GM12878 (cell line): ENCODE measurements around the gene ENPP1. TPM values are rescaled to one million over a fixed set of nuclear protein-coding genes. Genes with fewer than 3 reads are reported as not detected.

ENCODE experiments used
- ATAC-seq: fragments of 200-7000 bp; cut with Tn5 transposase; 3 replicates; pipeline ENCODE4 v1.9.1; 2020; ENCODE audit warnings: mild to moderate bottlenecking, moderate library complexity
- BruUV-seq: library from RNA; stranded (reverse); fragments of 400-500 nt; replicated peaks from 2 replicates; lab custom pipeline; 2021; lab: Mats Ljungman, UMichigan
- CTCF ChIA-PET: fragments of 300-600 bp; sonication (Branson Sonifier 250); formaldehyde crosslinking; extraction: SDS; loops from one replicate; lab custom pipeline; 2021; ENCODE audit warnings: inconsistent platforms; lab: Yijun Ruan, JAX
- POLR2A ChIA-PET: fragments of 350-600 bp; formaldehyde crosslinking; extraction: SDS; loops from one replicate; lab custom pipeline; 2021; ENCODE audit warnings: inconsistent platforms; lab: Charles Lee
- RAD21 ChIA-PET: fragments of 300-600 bp; sonication (Branson Sonifier 250); formaldehyde crosslinking; loops from one replicate; lab custom pipeline; 2023; ENCODE audit warnings: antibody characterized with exemption; ENCODE audit not compliant: unreplicated experiment; lab: Charles Lee
- SMC1A ChIA-PET: fragments of 300-600 bp; sonication (Branson Sonifier 250); formaldehyde crosslinking; loops from one replicate; lab custom pipeline; 2023; ENCODE audit not compliant: unreplicated experiment, uncharacterized antibody; lab: Charles Lee
- DNase-seq: peaks from one replicate; pipeline ENCODE4 v3.0.0-alpha.2; 2011; ENCODE audit warnings: low read depth, low spot score
- FAIRE-seq: peaks from 3 replicates; lab custom pipeline; 2011; peaks lifted over from hg19 to GRCh38; lab: Jason Lieb, UNC
- H2AFZ ChIP-seq: 2 replicates; pipeline ENCODE4 v1.6.0; 2011; ENCODE audit warnings: low read depth, low read length, control low read depth; ENCODE audit not compliant: control insufficient read depth
- H3K27ac ChIP-seq: 2 replicates; pipeline ENCODE4 v1.5.1; 2011; ENCODE audit warnings: control low read depth; ENCODE audit not compliant: control insufficient read depth, insufficient read depth
- H3K27me3 ChIP-seq, 2 experiments: replicated peaks in 1 of 2; 2 replicates each; pipeline versions ENCODE4 v1.6.0 to v1.6.1; 2011; ENCODE audit warnings: low read length in 1 of 2; ENCODE audit not compliant: control insufficient read depth in 2 of 2, insufficient read depth in 2 of 2
- H3K36me3 ChIP-seq, 2 experiments: 2 replicates each; pipeline ENCODE4 v1.5.1; 2011; ENCODE audit warnings: low read length in 1 of 2; ENCODE audit not compliant: control insufficient read depth in 2 of 2, insufficient read depth in 2 of 2
- H3K4me1 ChIP-seq: 2 replicates; pipeline ENCODE4 v1.6.1; 2011; ENCODE audit warnings: mild to moderate bottlenecking, low read length, moderate library complexity, mixed read lengths; ENCODE audit not compliant: control insufficient read depth, insufficient read depth
- H3K4me2 ChIP-seq: 2 replicates; pipeline ENCODE4 v1.6.0; 2011; ENCODE audit warnings: control low read depth; ENCODE audit not compliant: control insufficient read depth, insufficient read depth
- H3K4me3 ChIP-seq: fragments of 200-600 bp; sonication (generic); 2 replicates; pipeline ENCODE4 v1.5.1; 2016
- H3K79me2 ChIP-seq: 2 replicates; pipeline ENCODE4 v1.6.0; 2011; ENCODE audit warnings: low read length; ENCODE audit not compliant: control insufficient read depth, insufficient read depth
- H3K9ac ChIP-seq: 2 replicates; pipeline ENCODE4 v1.8.0; 2011; ENCODE audit warnings: low read length, control low read depth, mixed read lengths; ENCODE audit not compliant: control insufficient read depth, insufficient read depth
- H3K9me3 ChIP-seq: replicated peaks from 3 replicates; pipeline ENCODE4 v1.5.1; 2011; ENCODE audit warnings: mild to moderate bottlenecking, low read length; ENCODE audit not compliant: control insufficient read depth, insufficient read depth
- H4K20me1 ChIP-seq: 2 replicates; pipeline ENCODE4 v1.6.0; 2011; ENCODE audit not compliant: control insufficient read depth, insufficient read depth
- BCLAF1 ChIP-seq: fragments of 450-650 bp; IDR thresholded peaks from 2 replicates; pipeline ENCODE4 v1.6.1; 2017; ENCODE audit warnings: antibody characterized with exemption, mild to moderate bottlenecking, moderate library complexity
- CTCF ChIP-seq, 3 experiments: IDR thresholded peaks in 2 of 3; conservative IDR thresholded peaks in 1 of 3; 2 replicates each; pipeline ENCODE4 v1.5.1; 2011; ENCODE audit warnings: low read depth in 3 of 3, low read length in 3 of 3, mild to moderate bottlenecking in 3 of 3, control low read depth in 2 of 3, moderate library complexity in 2 of 3, inconsistent platforms in 1 of 3, mixed read lengths in 1 of 3; ENCODE audit not compliant: control insufficient read depth in 2 of 3, insufficient read depth in 1 of 3; ENCODE audit errors: extremely low read depth in 1 of 3
- EP300 ChIP-seq, 2 experiments: fragments of 150-350 bp in 1 of 2; IDR thresholded peaks; 2 replicates each; pipeline ENCODE4 v1.6.1; 2011 to 2012; ENCODE audit warnings: low read depth in 2 of 2, low read length in 2 of 2, borderline replicate concordance in 1 of 2, improper control_type of control experiment in 1 of 2, inconsistent platforms in 1 of 2; ENCODE audit not compliant: control insufficient read depth in 1 of 2
- HDAC6 ChIP-seq: fragments of 200-600 bp; sonication (generic); IDR thresholded peaks from one replicate; pipeline ENCODE4 v1.8.0; 2017; ENCODE audit warnings: antibody characterized with exemption; ENCODE audit not compliant: unreplicated experiment
- HDGF ChIP-seq: fragments of 450-650 bp; IDR thresholded peaks from 2 replicates; pipeline ENCODE4 v1.6.1; 2016; ENCODE audit warnings: antibody characterized with exemption
- POU2F2 ChIP-seq: IDR thresholded peaks from 3 replicates; pipeline ENCODE4 v1.6.1; 2011; ENCODE audit warnings: low read depth, mild to moderate bottlenecking, low read length, borderline replicate concordance
- RELB ChIP-seq: fragments of 450-650 bp; IDR thresholded peaks from 2 replicates; pipeline ENCODE4 v1.6.1; 2017; ENCODE audit warnings: low read depth, mild to moderate bottlenecking, moderate library complexity
- SP1 ChIP-seq: IDR thresholded peaks from one replicate; pipeline ENCODE4 v1.6.1; 2011; ENCODE audit warnings: low read depth, low read length
- SREBF1 ChIP-seq: IDR thresholded peaks from 2 replicates; pipeline ENCODE4 v1.6.1; 2012; ENCODE audit warnings: mild to moderate bottlenecking, low read length
- SREBF2 ChIP-seq: IDR thresholded peaks from 2 replicates; pipeline ENCODE4 v1.6.1; 2012; ENCODE audit warnings: mild to moderate bottlenecking, low read length
- TCF12 ChIP-seq: IDR thresholded peaks from 2 replicates; pipeline ENCODE4 v1.6.1; 2011; ENCODE audit warnings: low read depth, mild to moderate bottlenecking, low read length
- WGBS: methylation state at CpG from one replicate; pipeline ENCODE4 v1.1.6; 2016; ENCODE audit warnings: low lambda C conversion rate; ENCODE audit not compliant: insufficient replicate concordance, insufficient coverage; ENCODE audit errors: missing lambda C conversion rate; 5-methylcytosine and 5-hydroxymethylcytosine counted together
- in situ Hi-C: fragments of 300-500 bp; cut with MboI; formaldehyde crosslinking; loops from 9 replicates; pipeline ENCODE4 v1.14.3; 2018; ENCODE audit warnings: mixed read lengths
- intact Hi-C: fragments of 100-400 bp; cut with micrococcal nuclease; formaldehyde crosslinking; loops from one replicate; pipeline ENCODE4 v1.14.2; 2022; ENCODE audit not compliant: unreplicated experiment
- polyA plus RNA-seq, 11 experiments: library from polyadenylated mRNA; depleted of rRNA in 4 of 11; unstranded in 6 of 11; stranded (reverse) in 5 of 11; fragments of >200 nt; fragmentation: Nextera tagmentation in 4 of 11; fragmentation: Illumina TruSeq in 1 of 11; extraction: Ambion mirVana in 4 of 11; extraction: Trizol in 1 of 11; gene quantifications; 1 replicate in 1 of 11; 2 replicates in 10 of 11; pipeline versions ENCODE4 v1.2.1 to v1.2.3, GENCODE V29; 2011 to 2016; ENCODE audit warnings: inconsistent platforms in 2 of 11, missing spikeins in 2 of 11, low read depth in 1 of 11
- total RNA-seq, 4 experiments: library from RNA; depleted of rRNA in 3 of 4; stranded (reverse); fragments of >200 nt in 3 of 4; fragmentation: Illumina TruSeq in 1 of 4; extraction: Trizol in 1 of 4; gene quantifications; 2 replicates each; pipeline versions ENCODE4 v1.2.1 to v1.2.3, GENCODE V29; 2013 to 2021

ENPP1 gene
- total and polyA plus RNA-seq, 10 of the 15 experiments (the other 5 are each of a cell fraction or from before 2014, with no cell fraction given): 0.03 to 0.05 TPM; not detected in 8

- TF ChIP-seq SREBF2 (no peak), CTCF (IDR thresholded peaks at IDR 0.05 in 2 of 3, conservative IDR thresholded peaks at IDR 0.05 in 1 of 3; ENCODE audit: control insufficient read depth in 2 of 3, extremely low read depth in 1 of 3, insufficient read depth in 1 of 3, low read depth in 3 of 3, low read length in 3 of 3) (no peak)
- ChIA-PET SMC1A (interaction anchor here (1.0 kb wide), 1 partner anchor 69 kb away, joined by 3 read pairs; no protein-coding TSS in a partner anchor), POLR2A (no interaction called here), RAD21 (no interaction called here), CTCF (no interaction called here)
- FAIRE-seq (no peak), DNase-seq (no peak), ATAC-seq (no peak)
- no peak overlapping the region for H3K27ac ChIP-seq
- no peaks in the 10 kb centered on the region for H3K27me3 ChIP-seq
- H3K36me3 ChIP-seq: no peaks in the 10 kb centered on the region
- no peak overlapping the region for H3K4me2 ChIP-seq
- in situ Hi-C loops (no loop called here), intact Hi-C loops (no loop called here)
- H2AFZ ChIP-seq: no peak overlapping the region
- H3K4me3 ChIP-seq: no peak overlapping the region
- no TSS peak for BruUV-seq
- no peak overlapping the region for H3K9ac ChIP-seq
- no peaks in the 10 kb centered on the region for H3K4me1 ChIP-seq
- H4K20me1 ChIP-seq: no peaks in the 10 kb centered on the region
- no peaks in the 10 kb centered on the region for H3K79me2 ChIP-seq
- no peaks in the 10 kb centered on the region for H3K9me3 ChIP-seq
- WGBS: 5% methylated on average over 1 of the region's 1 CpG
Observed at GRCh38 chr6:131763749-131764148, 44.1 kb upstream of the ENPP1 start.

- H3K36me3 ChIP-seq: no peaks in the 10 kb centered on the region
- ChIA-PET SMC1A (no interaction called here), POLR2A (no interaction called here), CTCF (no interaction called here), RAD21 (no interaction called here)
- H2AFZ ChIP-seq: no peak overlapping the region
- no peaks in the 10 kb centered on the region for H3K9me3 ChIP-seq
- no peak overlapping the region for H3K4me3 ChIP-seq
- in situ Hi-C loops: no loop called here
- no peak overlapping the region for H3K9ac ChIP-seq
- H3K27me3 ChIP-seq: no peaks in the 10 kb centered on the region
- H3K27ac ChIP-seq: no peak overlapping the region
- no peaks in the 10 kb centered on the region for H3K4me1 ChIP-seq
- no TSS peak for BruUV-seq
- no peak for DNase-seq
- no peak for ATAC-seq
- intact Hi-C loops: no loop called here
- H3K79me2 ChIP-seq: no peaks in the 10 kb centered on the region
- H4K20me1 ChIP-seq: no peaks in the 10 kb centered on the region
- no peak for FAIRE-seq
- H3K4me2 ChIP-seq: no peak overlapping the region
- WGBS: 43% methylated on average over 4 of the region's 4 CpGs
- no peak for TF ChIP-seq SREBF1
- TF ChIP-seq RELB: no peak
- no peak for TF ChIP-seq POU2F2
- TF ChIP-seq HDAC6: no peak
- no peak for TF ChIP-seq SP1
- no peak for TF ChIP-seq HDGF
- no peak for TF ChIP-seq EP300 (IDR thresholded peaks at IDR 0.05; ENCODE audit: borderline replicate concordance in 1 of 2, control insufficient read depth in 1 of 2, low read depth in 2 of 2, low read length in 2 of 2)
- no peak for TF ChIP-seq BCLAF1
- no peak for TF ChIP-seq TCF12
Observed at GRCh38 chr6:131764350-131764749, 43.5 kb upstream of the ENPP1 start.
